Kidney capillary endothelial cell (primary cell): ENCODE measurements around the gene ERVK3-1.
A peak's percentile ranks its signal among the peaks of the same experiment; 100 is the strongest.
"Not testable (repeated sequence)": the region's sequence is repeated elsewhere in the genome, so short reads cannot be mapped to it uniquely, and the experiment has no call there.

Source experiments
- DNase-seq: peaks from one replicate; pipeline ENCODE4 v3.0.0-alpha.2; 2018; ENCODE audit warnings: low spot score

The ERVK3-1 gene

GRCh38 chr19:58304748-58305064, 471 bp upstream of the ERVK3-1 start:
- no peak for DNase-seq

- no peak for DNase-seq
Measured at GRCh38 chr19:58305932-58306323, 751 bp downstream of the ERVK3-1 start.

GRCh38 chr19:58307736-58308135, 2.6 kb downstream of the ERVK3-1 start:
- DNase-seq = no peak

- DNase-seq = not testable (repeated sequence)
Measured at GRCh38 chr19:58310685-58311084, 5.5 kb downstream of the ERVK3-1 start.

DNA sequence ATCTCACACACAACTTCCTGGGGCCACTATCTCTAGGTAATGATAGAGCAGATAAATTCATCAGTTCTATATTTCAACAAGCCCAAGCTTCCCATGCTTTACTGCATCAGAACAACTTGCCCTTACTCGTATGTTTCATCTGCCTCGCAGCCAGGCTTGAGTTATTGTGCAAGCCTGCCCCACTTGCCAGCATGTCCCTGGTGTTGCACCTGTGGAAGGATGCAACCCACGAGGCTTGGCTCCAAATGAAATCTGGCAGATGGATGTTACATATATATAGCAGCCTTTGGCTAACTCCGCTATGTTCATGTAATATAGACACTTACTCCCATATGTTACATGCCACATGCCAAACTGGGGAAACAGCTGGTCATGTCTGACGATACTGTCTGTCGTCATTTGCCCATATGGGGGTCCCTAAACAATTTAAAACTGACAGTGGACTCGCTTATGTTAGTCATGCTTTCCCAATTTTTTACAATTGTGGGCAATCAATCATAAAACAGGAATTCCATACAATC, 6.2 kb downstream of the ERVK3-1 start:
- DNase-seq = no peak

- no peak for DNase-seq
Measured at GRCh38 chr19:58315580-58315979, 10.4 kb downstream of the ERVK3-1 start.

DNA sequence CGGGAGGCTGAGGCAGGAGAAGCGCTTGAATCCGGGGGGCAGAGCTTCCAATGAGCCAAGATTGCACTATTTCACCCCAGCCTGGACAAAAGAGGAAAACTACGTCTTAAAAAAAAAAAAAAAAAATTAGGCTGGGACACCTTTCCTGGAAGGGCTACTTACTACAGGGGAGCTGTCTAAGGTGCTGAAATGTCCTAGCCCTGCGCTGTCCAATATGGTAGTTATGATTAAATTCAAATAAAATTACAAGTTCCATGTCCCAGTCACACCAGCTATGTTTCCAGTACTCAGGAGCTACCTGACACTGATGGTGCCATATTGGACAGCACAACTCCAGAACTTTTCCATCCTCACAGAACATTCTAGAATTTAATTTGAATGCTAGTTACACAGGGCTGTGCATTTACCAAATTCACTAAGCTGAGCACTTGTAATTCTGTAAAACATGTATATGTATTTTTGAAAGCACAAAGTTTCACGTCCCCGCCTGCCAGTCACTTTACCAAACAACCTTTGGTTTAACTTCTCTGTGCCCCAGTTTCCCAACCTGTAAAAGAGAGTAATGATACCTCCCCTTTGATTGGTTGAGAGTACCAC, 12.4 kb downstream of the ERVK3-1 start:
- DNase-seq = peak; percentile 18

- DNase-seq = no peak
Measured at GRCh38 chr19:58318297-58318696, 13.1 kb downstream of the ERVK3-1 start.

DNA sequence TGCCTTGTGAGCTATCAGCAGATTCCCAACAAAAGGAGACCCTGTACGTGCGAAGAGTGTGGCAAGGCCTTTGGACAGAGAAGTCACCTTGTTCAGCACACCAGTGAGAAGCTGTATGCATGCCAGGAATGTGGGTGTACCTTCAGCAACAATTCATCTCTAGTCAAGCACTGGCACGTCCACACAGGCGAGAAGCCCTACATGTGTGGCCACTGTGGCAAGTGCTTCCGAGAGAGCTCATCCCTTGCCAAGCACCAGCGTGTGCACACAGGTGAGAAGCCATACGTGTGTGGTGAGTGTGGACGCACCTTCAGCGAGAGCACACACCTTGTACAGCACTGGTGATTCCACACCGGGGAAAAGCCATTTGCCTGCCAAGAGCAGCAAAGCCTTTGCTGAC, 14.1 kb downstream of the ERVK3-1 start:
- DNase-seq = no peak

DNA sequence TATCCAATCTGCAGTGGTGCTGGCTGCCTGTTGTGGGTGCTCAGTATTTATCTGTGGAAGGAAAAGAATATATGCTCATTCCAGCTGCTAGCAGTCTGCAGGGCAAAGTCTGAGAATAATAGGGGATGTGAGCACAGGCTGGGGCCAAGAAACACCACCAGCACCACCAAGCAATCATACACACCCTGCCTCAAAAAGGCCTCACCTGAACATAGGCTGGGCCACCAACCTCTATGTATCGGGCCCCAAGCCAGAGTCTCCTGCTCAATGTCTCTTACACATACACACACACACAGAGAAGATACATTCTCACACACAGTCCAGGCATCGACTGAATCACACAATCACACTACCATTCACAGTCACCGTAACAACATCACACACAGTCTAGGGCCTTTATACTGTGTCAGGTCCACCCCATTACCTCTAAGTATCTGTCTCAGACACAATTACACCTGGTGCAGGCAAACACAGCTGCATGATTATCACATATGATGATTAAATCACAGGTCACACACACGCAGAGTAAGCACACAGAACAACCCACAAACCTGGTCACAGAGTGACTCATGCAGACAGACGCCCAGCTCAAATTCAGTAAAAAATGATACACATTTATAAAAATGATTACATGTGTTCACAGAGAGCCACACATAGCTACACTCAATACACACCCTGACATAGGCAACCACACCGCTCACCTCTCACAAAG, 20.3 kb downstream of the ERVK3-1 start:
- DNase-seq = no peak

- DNase-seq = no peak
Measured at GRCh38 chr19:58326501-58326913, 21.3 kb downstream of the ERVK3-1 start.

GRCh38 chr19:58326914-58327726, 21.9 kb downstream of the ERVK3-1 start, which contains the start of gene ZSCAN22:
TSS of gene ZSCAN22 (plus strand) at chr19:58326994. CDS start at chr19:58334803, 7,809 bp downstream.
- peak; percentile 94 for DNase-seq

DNA sequence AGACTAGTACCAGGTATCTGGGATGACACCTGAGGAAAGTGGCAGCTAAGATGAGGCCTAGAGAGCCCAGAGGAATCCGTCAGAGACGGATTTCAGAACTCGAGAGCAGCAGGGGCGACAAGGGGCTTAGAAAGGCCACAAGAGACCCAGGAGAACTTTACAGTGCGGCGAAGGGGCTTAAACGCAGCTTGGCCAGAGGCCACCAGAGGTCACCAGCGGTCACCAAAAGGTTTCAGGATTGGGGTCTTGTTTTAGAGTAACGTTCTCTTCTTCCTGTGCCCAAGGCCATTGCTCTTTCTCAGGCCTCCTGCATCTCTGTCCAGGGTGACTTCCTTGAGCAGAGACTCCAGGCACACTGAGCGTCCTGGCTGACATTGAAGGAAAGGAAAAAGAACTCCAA, 23.8 kb downstream of the ERVK3-1 start:
- DNase-seq = no peak

- peak; percentile 36 for DNase-seq
Measured at GRCh38 chr19:58330458-58330857, 25.3 kb downstream of the ERVK3-1 start.

- DNase-seq = no peak
Measured at GRCh38 chr19:58332697-58333096, 27.5 kb downstream of the ERVK3-1 start.

DNA sequence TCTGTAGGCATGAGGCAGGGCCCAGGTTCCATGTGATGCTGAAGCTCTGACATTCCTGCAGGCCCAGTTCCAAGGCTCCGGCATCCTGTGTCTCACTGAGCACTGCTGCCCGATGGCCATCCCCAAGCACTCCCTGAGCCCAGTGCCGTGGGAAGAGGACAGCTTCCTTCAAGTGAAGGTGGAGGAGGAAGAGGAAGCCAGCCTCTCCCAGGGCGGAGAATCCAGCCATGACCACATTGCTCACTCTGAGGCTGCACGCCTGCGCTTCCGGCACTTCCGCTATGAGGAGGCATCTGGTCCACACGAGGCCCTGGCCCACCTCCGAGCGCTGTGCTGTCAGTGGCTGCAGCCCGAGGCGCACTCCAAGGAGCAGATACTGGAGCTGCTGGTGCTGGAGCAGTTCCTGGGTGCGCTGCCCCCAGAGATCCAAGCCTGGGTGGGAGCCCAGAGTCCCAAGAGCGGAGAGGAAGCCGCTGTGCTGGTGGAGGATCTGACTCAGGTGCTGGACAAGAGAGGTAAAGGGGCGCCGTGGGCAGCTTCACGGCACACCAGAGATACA, 29.6 kb downstream of the ERVK3-1 start:
- DNase-seq = no peak

- no peak for DNase-seq
Measured at GRCh38 chr19:58335630-58336029, 30.5 kb downstream of the ERVK3-1 start.

- DNase-seq = no peak
Measured at GRCh38 chr19:58336216-58336615, 31.0 kb downstream of the ERVK3-1 start.

DNA sequence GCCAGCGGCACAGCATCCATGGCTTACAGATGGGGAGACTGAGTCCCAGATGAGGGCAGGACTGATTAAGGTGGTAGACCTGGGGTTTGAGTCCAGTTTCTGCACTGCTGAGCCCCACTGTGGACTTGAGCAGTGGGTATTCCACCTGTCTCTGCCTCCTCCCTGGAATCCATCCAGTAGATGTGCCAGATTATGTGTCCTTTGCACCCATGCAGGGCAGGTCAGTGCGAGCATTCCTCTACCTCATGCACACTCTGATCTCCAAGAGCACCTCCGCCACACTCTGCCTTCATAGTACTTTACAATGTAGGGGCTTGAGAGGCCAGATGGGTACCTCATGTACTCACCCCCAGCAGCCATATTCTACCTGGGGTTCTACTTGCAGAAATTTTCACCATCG, 31.6 kb downstream of the ERVK3-1 start:
- DNase-seq = no peak

- no peak for DNase-seq
Measured at GRCh38 chr19:58338336-58338735, 33.2 kb downstream of the ERVK3-1 start.

DNA sequence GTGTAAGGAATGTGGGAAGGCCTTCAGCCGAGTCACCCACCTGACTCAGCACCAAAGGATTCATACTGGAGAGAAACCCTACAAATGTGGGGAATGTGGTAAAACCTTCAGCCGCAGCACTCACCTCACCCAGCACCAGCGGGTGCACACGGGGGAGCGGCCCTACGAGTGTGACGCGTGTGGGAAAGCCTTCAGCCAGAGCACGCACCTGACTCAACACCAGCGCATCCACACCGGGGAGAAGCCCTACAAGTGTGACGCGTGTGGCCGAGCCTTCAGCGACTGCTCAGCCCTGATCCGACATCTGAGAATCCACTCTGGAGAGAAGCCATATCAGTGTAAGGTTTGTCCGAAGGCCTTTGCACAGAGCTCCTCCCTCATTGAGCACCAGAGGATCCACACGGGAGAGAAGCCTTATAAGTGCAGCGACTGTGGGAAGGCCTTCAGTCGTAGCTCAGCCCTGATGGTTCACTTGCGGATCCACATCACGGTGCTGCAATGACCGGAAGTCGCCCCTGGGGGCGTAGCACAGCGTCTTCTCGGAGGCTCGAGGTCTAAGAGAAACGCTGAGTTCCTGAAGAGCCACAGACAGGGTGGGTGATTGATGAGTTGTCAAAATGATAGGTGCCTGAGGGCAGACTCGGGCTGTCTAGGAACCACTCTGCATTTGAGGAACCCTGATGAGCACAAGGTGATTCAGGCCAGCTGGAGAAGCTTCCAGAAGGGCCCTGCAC, 33.8 kb downstream of the ERVK3-1 start:
- no peak for DNase-seq

DNA sequence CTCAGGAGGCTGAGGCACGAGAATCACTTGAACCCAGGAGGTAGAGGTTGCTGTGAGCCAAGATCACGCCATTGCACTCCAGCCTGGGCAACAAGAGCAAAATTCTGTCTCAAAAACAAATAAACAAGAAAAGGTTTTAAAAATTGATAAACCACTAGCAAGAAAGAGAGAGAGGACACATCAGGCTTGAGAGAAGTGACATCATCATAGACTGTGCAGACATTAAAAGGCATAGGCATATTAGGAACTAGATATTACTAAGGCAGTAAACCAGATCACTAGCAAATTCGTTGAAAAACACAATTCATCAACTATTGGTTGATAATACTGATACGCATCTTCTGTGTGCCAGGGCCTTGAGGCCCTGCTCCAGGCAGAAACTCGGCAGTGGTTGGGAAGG, 40.4 kb downstream of the ERVK3-1 start:
- DNase-seq = no peak
